Endothelial cell (in vitro differentiated cells): Measurements from ENCODE around the gene RNF135. TPM values are rescaled to one million over a fixed set of nuclear protein-coding genes. Genes with fewer than 3 reads are reported as not detected.
A peak's percentile ranks its signal among the peaks of the same experiment; 100 is the strongest.

Experiments used
- DNase-seq: peaks from one replicate; pipeline ENCODE4 v3.0.0; 2021; ENCODE audit warnings: low spot score
- H3K27ac Mint-ChIP-seq: one replicate; pipeline ENCODE4 v1.8.0; 2021; ENCODE audit warnings: mixed read lengths, inconsistent platforms; ENCODE audit not compliant: unreplicated experiment
- H3K27me3 Mint-ChIP-seq: one replicate; pipeline ENCODE4 v1.8.0; 2021; ENCODE audit warnings: mild to moderate bottlenecking, moderate library complexity, mixed read lengths, inconsistent platforms; ENCODE audit not compliant: unreplicated experiment
- H3K36me3 Mint-ChIP-seq: one replicate; pipeline ENCODE4 v1.8.0; 2021; ENCODE audit warnings: mild to moderate bottlenecking, low read depth, mixed read lengths, inconsistent platforms; ENCODE audit not compliant: unreplicated experiment
- H3K4me1 Mint-ChIP-seq: one replicate; pipeline ENCODE4 v1.8.0; 2021; ENCODE audit warnings: mild to moderate bottlenecking, mixed read lengths, inconsistent platforms; ENCODE audit not compliant: unreplicated experiment
- H3K4me3 Mint-ChIP-seq: one replicate; pipeline ENCODE4 v1.8.0; 2021; ENCODE audit warnings: mild to moderate bottlenecking, mixed read lengths, inconsistent platforms; ENCODE audit not compliant: unreplicated experiment
- H3K9me3 Mint-ChIP-seq: one replicate; pipeline ENCODE4 v1.8.0; 2021; ENCODE audit warnings: mixed read lengths, inconsistent platforms; ENCODE audit not compliant: unreplicated experiment
- total RNA-seq: library from RNA; stranded (reverse); fragmentation: NEBNext Ultra II Directional; extraction: Animal tissue kit (Norgen Biotek cat#: 25700); gene quantifications from one replicate; pipeline ENCODE4 v1.2.1, GENCODE V29; 2021; ENCODE audit not compliant: unreplicated experiment
- TF ChIP-seq, protein P1 (sequence below): fragments of 200-600 bp; sonication (generic); IDR thresholded peaks from one replicate; pipeline ENCODE4 v1.5.0; 2021; ENCODE audit warnings: antibody characterized with exemption; ENCODE audit not compliant: unreplicated experiment

RNF135 gene
- total RNA-seq, 1 donor from 2014 or later, result 14.6 TPM

DNA sequence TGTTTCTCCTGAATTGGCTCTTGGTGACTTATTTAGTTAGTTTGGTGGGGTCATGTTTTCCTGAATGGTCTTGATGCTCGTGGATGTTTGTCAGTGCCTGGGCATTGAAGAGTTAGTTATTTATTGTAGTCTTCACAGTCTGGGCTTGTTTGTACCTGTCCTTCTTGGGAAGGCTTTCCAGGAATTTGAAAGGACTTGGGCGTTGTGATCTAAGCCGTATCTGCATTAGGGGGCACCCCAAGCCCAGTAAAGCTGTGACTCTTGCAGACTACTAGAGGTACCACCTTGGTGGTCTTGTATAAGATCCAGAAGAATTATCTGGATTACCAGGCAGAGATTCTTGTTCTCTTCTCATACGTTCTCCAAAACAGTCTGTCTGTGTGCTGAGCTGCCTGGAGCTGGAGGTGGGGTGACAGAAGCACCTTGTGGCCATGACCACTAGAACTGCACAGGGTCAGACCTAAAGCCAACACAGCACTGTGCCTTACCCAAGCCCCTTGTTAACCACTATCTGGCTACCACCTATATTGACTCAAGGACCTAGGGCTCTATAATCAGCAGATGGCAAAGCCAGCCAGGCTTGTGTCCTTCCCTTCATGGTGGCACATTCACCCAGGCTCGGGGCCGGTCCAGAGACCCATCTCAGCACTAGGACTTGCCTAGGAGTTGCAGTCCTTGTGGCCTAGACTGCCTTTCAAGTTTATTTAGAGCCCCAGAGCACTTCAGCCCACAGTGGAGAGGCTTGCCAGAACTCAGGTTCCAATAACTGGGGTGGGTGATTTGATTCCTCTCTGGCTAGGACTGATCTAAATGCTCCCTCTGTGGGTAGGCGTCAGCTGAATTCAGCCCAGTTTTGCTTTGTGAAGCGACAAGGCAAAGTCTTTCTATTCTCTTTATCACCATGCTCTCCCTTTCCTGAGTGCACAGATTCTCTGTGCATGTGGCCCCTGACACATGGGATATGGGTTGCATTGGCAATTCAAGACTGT, 11.0 kb downstream of the RNF135 start:
- no peaks in the 10 kb centered on the region for H3K27me3 Mint-ChIP-seq
- H3K27ac Mint-ChIP-seq, result peak overlapping the region; percentile 4
- peaks cover 22% of the 10 kb centered on the region for H3K36me3 Mint-ChIP-seq
- H3K9me3 Mint-ChIP-seq, result no peaks in the 10 kb centered on the region
- TF ChIP-seq, protein P1, sequence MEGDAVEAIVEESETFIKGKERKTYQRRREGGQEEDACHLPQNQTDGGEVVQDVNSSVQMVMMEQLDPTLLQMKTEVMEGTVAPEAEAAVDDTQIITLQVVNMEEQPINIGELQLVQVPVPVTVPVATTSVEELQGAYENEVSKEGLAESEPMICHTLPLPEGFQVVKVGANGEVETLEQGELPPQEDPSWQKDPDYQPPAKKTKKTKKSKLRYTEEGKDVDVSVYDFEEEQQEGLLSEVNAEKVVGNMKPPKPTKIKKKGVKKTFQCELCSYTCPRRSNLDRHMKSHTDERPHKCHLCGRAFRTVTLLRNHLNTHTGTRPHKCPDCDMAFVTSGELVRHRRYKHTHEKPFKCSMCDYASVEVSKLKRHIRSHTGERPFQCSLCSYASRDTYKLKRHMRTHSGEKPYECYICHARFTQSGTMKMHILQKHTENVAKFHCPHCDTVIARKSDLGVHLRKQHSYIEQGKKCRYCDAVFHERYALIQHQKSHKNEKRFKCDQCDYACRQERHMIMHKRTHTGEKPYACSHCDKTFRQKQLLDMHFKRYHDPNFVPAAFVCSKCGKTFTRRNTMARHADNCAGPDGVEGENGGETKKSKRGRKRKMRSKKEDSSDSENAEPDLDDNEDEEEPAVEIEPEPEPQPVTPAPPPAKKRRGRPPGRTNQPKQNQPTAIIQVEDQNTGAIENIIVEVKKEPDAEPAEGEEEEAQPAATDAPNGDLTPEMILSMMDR, result no peak
- no peaks in the 10 kb centered on the region for H3K4me1 Mint-ChIP-seq
- no peak for DNase-seq
- H3K4me3 Mint-ChIP-seq, result peak overlapping the region; percentile 27

DNA sequence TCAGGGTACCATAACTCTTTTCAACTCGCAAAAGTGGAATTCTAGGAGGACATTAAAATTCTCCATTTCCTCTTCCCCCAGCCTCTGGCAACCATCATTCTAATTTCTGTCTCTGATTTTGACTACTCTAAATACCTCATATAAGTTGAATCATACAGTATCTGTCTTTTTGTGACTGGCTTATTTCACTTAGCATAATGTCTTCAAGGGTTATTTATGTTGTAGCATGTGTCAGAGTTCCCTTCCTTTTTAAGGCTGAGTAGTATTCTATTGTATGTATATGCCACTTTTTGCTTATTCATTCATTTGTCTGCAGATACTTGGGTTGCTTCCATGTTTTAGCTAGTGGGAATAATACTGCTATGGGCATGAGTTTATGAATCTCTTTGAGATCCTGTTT, 12.0 kb downstream of the RNF135 start:
- no peaks in the 10 kb centered on the region for H3K27me3 Mint-ChIP-seq
- no peak for DNase-seq
- no peaks in the 10 kb centered on the region for H3K9me3 Mint-ChIP-seq
- TF ChIP-seq, protein P1, result no peak
- H3K4me3 Mint-ChIP-seq, result no peak overlapping the region
- H3K27ac Mint-ChIP-seq, result no peak overlapping the region
- no peaks in the 10 kb centered on the region for H3K4me1 Mint-ChIP-seq
- H3K36me3 Mint-ChIP-seq, result peaks cover 22% of the 10 kb centered on the region

DNA sequence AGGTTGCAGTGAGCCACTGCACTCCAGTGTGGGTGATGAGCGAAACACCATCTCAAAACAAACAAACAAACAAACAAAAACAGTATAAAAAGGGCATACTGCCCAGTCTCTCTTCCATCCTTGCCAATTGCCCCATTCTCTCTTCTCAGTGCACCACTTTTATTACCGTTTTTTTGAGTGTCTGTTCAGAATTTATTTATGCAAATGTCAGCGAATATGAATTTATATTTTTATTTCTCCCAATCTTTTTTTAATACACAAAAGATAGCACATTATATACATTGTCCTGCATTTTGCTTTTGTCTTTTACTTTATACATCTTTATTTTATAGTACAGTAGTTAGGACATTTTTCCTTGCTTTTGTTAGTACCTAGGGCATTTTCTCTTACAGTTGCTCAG, 19.6 kb downstream of the RNF135 start:
- Mint-ChIP-seq H3K9me3 (no peaks in the 10 kb centered on the region), H3K27me3 (no peaks in the 10 kb centered on the region), H3K27ac (no peak overlapping the region), H3K36me3 (peaks cover 9% of the 10 kb centered on the region), H3K4me1 (no peaks in the 10 kb centered on the region), H3K4me3 (no peak overlapping the region)
- TF ChIP-seq, protein P1, result no peak
- DNase-seq, result no peak

DNA sequence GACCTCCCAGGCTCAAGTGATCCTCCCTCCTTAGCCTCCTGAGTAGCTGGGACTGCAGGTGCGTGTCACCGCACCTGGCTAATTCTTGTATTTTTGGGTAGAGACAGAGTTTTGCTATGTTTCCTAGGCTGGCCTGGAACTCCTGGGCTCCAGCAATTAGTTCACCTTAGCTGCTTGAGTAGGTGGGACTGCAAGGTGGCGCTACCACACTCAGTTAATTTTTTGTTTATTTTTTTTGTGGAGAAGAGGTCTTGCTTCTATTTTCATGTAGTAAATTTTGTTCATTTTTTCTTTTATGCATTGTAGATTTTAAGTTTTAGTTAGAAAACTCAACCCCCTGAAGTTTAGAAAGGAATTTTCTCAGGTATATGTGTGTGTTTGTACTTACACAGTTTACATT, 21.7 kb downstream of the RNF135 start:
- Mint-ChIP-seq H3K27ac (no peak overlapping the region), H3K36me3 (peaks cover 4% of the 10 kb centered on the region), H3K4me1 (no peaks in the 10 kb centered on the region), H3K4me3 (no peak overlapping the region), H3K27me3 (no peaks in the 10 kb centered on the region), H3K9me3 (no peaks in the 10 kb centered on the region)
- DNase-seq, result no peak
- TF ChIP-seq, protein P1, result no peak

DNA sequence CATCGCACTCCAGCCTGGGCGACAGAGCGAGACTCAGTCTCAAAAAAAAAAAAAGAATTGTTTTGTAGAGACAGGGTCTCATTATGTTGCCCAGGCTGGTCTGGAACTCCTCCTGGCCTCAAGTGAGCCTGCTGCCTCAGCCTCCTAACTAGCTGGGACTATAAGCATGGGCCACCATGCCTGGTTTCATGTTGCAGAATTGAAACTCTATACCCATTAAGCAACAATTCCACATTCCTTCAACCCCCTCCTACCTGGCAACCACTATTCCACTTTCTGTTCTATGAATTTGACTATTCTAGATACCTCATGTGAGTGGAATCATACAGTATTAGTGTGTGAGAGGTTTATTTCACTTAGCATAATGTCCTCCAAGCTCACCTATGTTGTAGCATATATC, 24.5 kb downstream of the RNF135 start:
- peaks cover 9% of the 10 kb centered on the region for H3K36me3 Mint-ChIP-seq
- no peaks in the 10 kb centered on the region for H3K9me3 Mint-ChIP-seq
- no peak overlapping the region for H3K4me3 Mint-ChIP-seq

More for the DNA sequence above, 24.5 kb downstream of the RNF135 start:
- H3K4me1 Mint-ChIP-seq, result no peaks in the 10 kb centered on the region
- H3K27me3 Mint-ChIP-seq, result peaks cover 1% of the 10 kb centered on the region
- TF ChIP-seq, protein P1, result no peak
- DNase-seq, result no peak
- no peak overlapping the region for H3K27ac Mint-ChIP-seq
